ENCODE data around the gene ESYT2. TPM values are rescaled to one million over a fixed set of nuclear protein-coding genes. Genes with fewer than 3 reads are reported as not detected.

Gene ESYT2
- total and polyA plus RNA-seq, 9 of the 15 experiments (the other 6 are each of a cell fraction or from before 2014, with no cell fraction given), result 5.8 to 86.9 (median 64.7) TPM

- TF ChIP-seq YY1 (IDR thresholded peaks at IDR 0.05; ENCODE audit: borderline replicate concordance in 1 of 3, control insufficient read depth in 1 of 3, extremely low read depth in 1 of 3, insufficient read depth in 3 of 3, insufficient read length in 1 of 3, insufficient replicate concordance in 2 of 3, low read depth in 1 of 3, low read length in 2 of 3), result peak in 1 of 3 experiments; percentile 42
- peak in 1 of 2 experiments; percentile 92; a peak in 2 of 4 replicates for TF ChIP-seq KDM4B (IDR thresholded peaks at IDR 0.05; ENCODE audit: borderline replicate concordance in 2 of 2, low read depth in 1 of 2)
- TF ChIP-seq NCOR1 (IDR thresholded peaks at IDR 0.05), result peak; percentile 84
- TF ChIP-seq MBD1 (CRISPR knock-in tag; IDR thresholded peaks at IDR 0.05), result no peak
- TF ChIP-seq ZNF655 (CRISPR knock-in tag; IDR thresholded peaks at IDR 0.05), result no peak
- TF ChIP-seq CREB1 (IDR thresholded peaks at IDR 0.05), result peak; percentile 68
- TF ChIP-seq CREB1 (CRISPR knock-in tag; IDR thresholded peaks at IDR 0.05), result peak; percentile 83
- no peak for TF ChIP-seq SAFB (IDR thresholded peaks at IDR 0.05; ENCODE audit: borderline replicate concordance, low read depth, low read length)
- TF ChIP-seq SUPT5H (IDR thresholded peaks at IDR 0.05), result peak; percentile 80
- no peak for TF ChIP-seq SIX5 (IDR thresholded peaks at IDR 0.05; ENCODE audit: borderline replicate concordance in 1 of 2, insufficient read depth in 1 of 2, low read depth in 1 of 2, low read length in 2 of 2)
- no peak for TF ChIP-seq CREB5 (CRISPR knock-in tag; IDR thresholded peaks at IDR 0.05)
- TF ChIP-seq ZNF398 (CRISPR knock-in tag; IDR thresholded peaks at IDR 0.05), result no peak
- TF ChIP-seq POLR2H (tag; IDR thresholded peaks at IDR 0.05; ENCODE audit: low read depth), result peak; percentile 82
- no peak for TF ChIP-seq ZNF57 (CRISPR knock-in tag; IDR thresholded peaks at IDR 0.05)
- TF ChIP-seq YBX1 (IDR thresholded peaks at IDR 0.05), result no peak
- peak in 1 of 2 experiments; percentile 18; a peak in 1 of 3 replicates for TF ChIP-seq CBX3 (IDR thresholded peaks at IDR 0.05; ENCODE audit: borderline replicate concordance in 1 of 2, low read length in 2 of 2)
- TF ChIP-seq ZNF77 (CRISPR knock-in tag; IDR thresholded peaks at IDR 0.05), result no peak
- TF ChIP-seq ZBTB2 (IDR thresholded peaks at IDR 0.05), result peak; percentile 86
Measured at GRCh38 chr7:158863611-158864506, 34.5 kb upstream of the ESYT2 start (continued).

All from K562 (cell line).